Uterus (tissue), 2 donors: ENCODE data around the gene ACAP1.
"Not testable (repeated sequence)": the region's sequence is repeated elsewhere in the genome, so short reads cannot be mapped to it uniquely, and the experiment has no call there.

Source experiments
- CTCF ChIP-seq, 4 experiments: fragments of 200-600 bp in 2 of 4; fragments of 450-650 bp in 2 of 4; sonication (generic) in 2 of 4; IDR thresholded peaks; one replicate each; pipeline ENCODE4 v1.5.1; 2016 to 2019; ENCODE audit warnings: antibody characterized with exemption in 4 of 4, mild to moderate bottlenecking in 2 of 4, moderate library complexity in 1 of 4
- POLR2A ChIP-seq, 2 donors: fragments of 450-650 bp; IDR thresholded peaks; one replicate each; pipeline ENCODE4 v1.6.1; 2016; ENCODE audit warnings: antibody characterized with exemption in 2 of 2, mild to moderate bottlenecking in 1 of 2, moderate library complexity in 1 of 2

- not testable (repeated sequence) for TF ChIP-seq CTCF, POLR2A (IDR thresholded peaks at IDR 0.05)
These were observed 3.7 kb upstream of the ACAP1 start for GRCh38 chr17:7332600-7333069.
